HEK293 (cell line): ENCODE data around the gene TMEM259.

Experiments
- KLF1 ChIP-seq: fragments of 450-650 bp; formaldehyde crosslinking; IDR thresholded peaks from 2 replicates; pipeline ENCODE4 v1.5.1; 2016; ENCODE audit warnings: missing biosample characterization, missing genetic modification characterization
- MEIS1 ChIP-seq: sonication (generic); formaldehyde crosslinking; IDR thresholded peaks from 2 replicates; pipeline ENCODE4 v1.8.1; 2022; ENCODE audit warnings: missing genetic modification reagents, mild to moderate bottlenecking, borderline replicate concordance
- SALL2 ChIP-seq: fragments of 450-650 bp; formaldehyde crosslinking; IDR thresholded peaks from 2 replicates; pipeline ENCODE4 v1.5.0; 2017; ENCODE audit warnings: missing biosample characterization, mild to moderate bottlenecking, missing genetic modification characterization, borderline replicate concordance
- SP7 ChIP-seq: fragments of 450-650 bp; formaldehyde crosslinking; IDR thresholded peaks from 2 replicates; pipeline ENCODE4 v1.5.1; 2016; ENCODE audit warnings: missing biosample characterization, missing genetic modification characterization
- WT1 ChIP-seq: fragments of 450-650 bp; formaldehyde crosslinking; IDR thresholded peaks from 2 replicates; pipeline ENCODE4 v1.5.1; 2016; ENCODE audit warnings: missing biosample characterization, missing genetic modification characterization
- ZBTB8A ChIP-seq: fragments of 450-650 bp; formaldehyde crosslinking; IDR thresholded peaks from 2 replicates; pipeline ENCODE4 v1.5.1; 2016; ENCODE audit warnings: missing biosample characterization, missing genetic modification characterization
- ZEB2 ChIP-seq: fragments of 450-650 bp; formaldehyde crosslinking; IDR thresholded peaks from 2 replicates; pipeline ENCODE4 v1.5.1; 2016; ENCODE audit warnings: missing biosample characterization, missing genetic modification characterization
- ZFP37 ChIP-seq: fragments of 450-650 bp; formaldehyde crosslinking; IDR thresholded peaks from 2 replicates; pipeline ENCODE4 v1.5.1; 2016; ENCODE audit warnings: missing biosample characterization, missing genetic modification characterization
- ZNF132 ChIP-seq: fragments of 450-650 bp; formaldehyde crosslinking; IDR thresholded peaks from 2 replicates; pipeline ENCODE4 v1.5.1; 2017; ENCODE audit warnings: missing biosample characterization, missing genetic modification characterization, borderline replicate concordance
- ZNF146 ChIP-seq: fragments of 450-650 bp; formaldehyde crosslinking; IDR thresholded peaks from 2 replicates; pipeline ENCODE4 v1.5.1; 2016; ENCODE audit warnings: missing biosample characterization, missing genetic modification characterization
- ZNF19 ChIP-seq: fragments of 450-650 bp; formaldehyde crosslinking; IDR thresholded peaks from 2 replicates; pipeline ENCODE4; 2016; ENCODE audit warnings: missing biosample characterization, missing genetic modification characterization, low read depth
- ZNF24 ChIP-seq: fragments of 450-650 bp; formaldehyde crosslinking; IDR thresholded peaks from 2 replicates; pipeline ENCODE4 v1.5.1; 2016; ENCODE audit warnings: missing biosample characterization, missing genetic modification characterization
- ZNF302 ChIP-seq: fragments of 450-650 bp; formaldehyde crosslinking; IDR thresholded peaks from 2 replicates; pipeline ENCODE4 v1.5.1; 2016; ENCODE audit warnings: missing biosample characterization, missing genetic modification characterization, low read depth
- ZNF350 ChIP-seq: fragments of 450-650 bp; formaldehyde crosslinking; IDR thresholded peaks from 2 replicates; pipeline ENCODE4 v1.5.0; 2017; ENCODE audit warnings: missing biosample characterization, mild to moderate bottlenecking, missing genetic modification characterization
- ZNF560 ChIP-seq: fragments of 450-650 bp; formaldehyde crosslinking; IDR thresholded peaks from 2 replicates; pipeline ENCODE4 v1.5.1; 2017; ENCODE audit warnings: missing biosample characterization, missing genetic modification characterization, borderline replicate concordance
- ZNF585B ChIP-seq: fragments of 450-650 bp; formaldehyde crosslinking; IDR thresholded peaks from 2 replicates; pipeline ENCODE4 v1.5.1; 2016; ENCODE audit warnings: missing biosample characterization, missing genetic modification characterization
- ZNF596 ChIP-seq: fragments of 450-650 bp; IDR thresholded peaks from 2 replicates; pipeline ENCODE4 v1.5.0; 2018; ENCODE audit warnings: missing biosample characterization, mild to moderate bottlenecking, missing genetic modification characterization, moderate library complexity
- ZNF701 ChIP-seq: fragments of 450-650 bp; formaldehyde crosslinking; IDR thresholded peaks from 2 replicates; pipeline ENCODE4 v1.5.1; 2016; ENCODE audit warnings: missing biosample characterization, missing genetic modification characterization
- TF ChIP-seq, protein P1 (sequence below): fragments of 450-650 bp; formaldehyde crosslinking; IDR thresholded peaks from 2 replicates; pipeline ENCODE4 v1.5.1; 2017; ENCODE audit warnings: missing biosample characterization, missing genetic modification characterization
- TF ChIP-seq, protein P2 (sequence below): fragments of 450-650 bp; formaldehyde crosslinking; IDR thresholded peaks from 2 replicates; pipeline ENCODE4 v1.5.1; 2016; ENCODE audit warnings: missing biosample characterization, missing genetic modification characterization
- TF ChIP-seq, protein P3 (sequence below): fragments of 450-650 bp; formaldehyde crosslinking; IDR thresholded peaks from 2 replicates; pipeline ENCODE4 v1.5.1; 2016; ENCODE audit warnings: missing biosample characterization, missing genetic modification characterization
- TF ChIP-seq, protein P4 (sequence below): fragments of 450-650 bp; IDR thresholded peaks from 2 replicates; pipeline ENCODE4 v1.5.1; 2018; ENCODE audit warnings: missing biosample characterization, mild to moderate bottlenecking, missing genetic modification characterization
- TF ChIP-seq, protein P5 (sequence below): fragments of 450-650 bp; formaldehyde crosslinking; IDR thresholded peaks from 2 replicates; pipeline ENCODE4 v1.5.1; 2017; ENCODE audit warnings: missing biosample characterization, missing genetic modification characterization
- TF ChIP-seq, protein P6 (sequence below): fragments of 450-650 bp; formaldehyde crosslinking; IDR thresholded peaks from 2 replicates; pipeline ENCODE4 v1.5.1; 2016; ENCODE audit warnings: missing biosample characterization, missing genetic modification characterization, low read depth
- TF ChIP-seq, protein P7 (sequence below): fragments of 450-650 bp; formaldehyde crosslinking; IDR thresholded peaks from 2 replicates; pipeline ENCODE4 v1.5.1; 2016; ENCODE audit warnings: missing biosample characterization, missing genetic modification characterization
- TF ChIP-seq, protein P8 (sequence below): sonication (generic); formaldehyde crosslinking; IDR thresholded peaks from 2 replicates; pipeline ENCODE4 v1.8.1; 2022; ENCODE audit warnings: mild to moderate bottlenecking, moderate library complexity, missing genetic modification reagents

TMEM259 gene

DNA sequence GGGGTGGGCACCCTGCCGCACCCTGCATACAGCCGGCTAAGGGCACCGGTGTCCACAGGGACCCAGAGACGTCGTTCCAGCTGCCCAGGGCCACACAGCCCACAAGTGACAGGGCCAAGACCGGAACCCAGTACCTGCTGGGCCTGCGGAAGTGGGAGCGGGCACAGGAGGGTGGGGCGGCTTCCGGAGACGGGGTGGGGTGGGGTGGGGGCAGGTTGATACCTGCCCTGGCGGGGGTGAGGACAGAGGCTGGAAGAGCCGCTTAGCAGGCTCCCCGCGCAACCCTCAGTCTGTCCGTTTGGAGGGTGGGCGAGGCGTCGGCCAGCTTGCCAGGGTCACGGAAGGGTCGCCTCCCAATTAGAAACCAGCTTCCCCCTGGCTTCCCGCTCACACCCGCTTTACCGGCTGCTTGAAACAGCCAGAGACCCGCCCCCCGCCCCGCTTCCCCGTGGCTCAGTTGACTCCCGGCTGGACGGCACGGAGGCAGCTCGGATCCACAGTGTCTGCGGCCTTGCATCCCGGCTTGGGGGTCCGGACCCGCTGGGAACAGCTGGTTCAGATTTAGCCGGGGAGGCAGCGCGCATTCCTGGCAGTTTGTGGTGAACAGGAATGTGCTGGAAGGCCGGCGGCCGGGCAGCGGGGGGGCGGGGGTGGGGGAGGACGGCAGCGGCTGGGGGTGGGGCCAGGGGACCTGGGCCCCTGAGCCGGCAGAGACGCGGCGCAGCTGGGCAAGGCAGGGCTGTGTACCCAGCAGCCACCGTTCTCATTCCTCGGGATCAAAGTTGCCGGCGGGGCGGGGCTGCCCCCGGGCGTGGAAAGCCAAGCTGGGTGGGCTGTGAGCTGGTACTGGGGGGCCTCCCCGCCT, 7.4 kb upstream of the TMEM259 start (continued):
- TF ChIP-seq, protein P1, sequence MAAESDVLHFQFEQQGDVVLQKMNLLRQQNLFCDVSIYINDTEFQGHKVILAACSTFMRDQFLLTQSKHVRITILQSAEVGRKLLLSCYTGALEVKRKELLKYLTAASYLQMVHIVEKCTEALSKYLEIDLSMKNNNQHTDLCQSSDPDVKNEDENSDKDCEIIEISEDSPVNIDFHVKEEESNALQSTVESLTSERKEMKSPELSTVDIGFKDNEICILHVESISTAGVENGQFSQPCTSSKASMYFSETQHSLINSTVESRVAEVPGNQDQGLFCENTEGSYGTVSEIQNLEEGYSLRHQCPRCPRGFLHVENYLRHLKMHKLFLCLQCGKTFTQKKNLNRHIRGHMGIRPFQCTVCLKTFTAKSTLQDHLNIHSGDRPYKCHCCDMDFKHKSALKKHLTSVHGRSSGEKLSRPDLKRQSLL (tag by site-specific recombination), result no peak
- TF ChIP-seq ZNF24 (tag by site-specific recombination), result no peak; the same call in 1 of the 2 replicates
- TF ChIP-seq, protein P2, sequence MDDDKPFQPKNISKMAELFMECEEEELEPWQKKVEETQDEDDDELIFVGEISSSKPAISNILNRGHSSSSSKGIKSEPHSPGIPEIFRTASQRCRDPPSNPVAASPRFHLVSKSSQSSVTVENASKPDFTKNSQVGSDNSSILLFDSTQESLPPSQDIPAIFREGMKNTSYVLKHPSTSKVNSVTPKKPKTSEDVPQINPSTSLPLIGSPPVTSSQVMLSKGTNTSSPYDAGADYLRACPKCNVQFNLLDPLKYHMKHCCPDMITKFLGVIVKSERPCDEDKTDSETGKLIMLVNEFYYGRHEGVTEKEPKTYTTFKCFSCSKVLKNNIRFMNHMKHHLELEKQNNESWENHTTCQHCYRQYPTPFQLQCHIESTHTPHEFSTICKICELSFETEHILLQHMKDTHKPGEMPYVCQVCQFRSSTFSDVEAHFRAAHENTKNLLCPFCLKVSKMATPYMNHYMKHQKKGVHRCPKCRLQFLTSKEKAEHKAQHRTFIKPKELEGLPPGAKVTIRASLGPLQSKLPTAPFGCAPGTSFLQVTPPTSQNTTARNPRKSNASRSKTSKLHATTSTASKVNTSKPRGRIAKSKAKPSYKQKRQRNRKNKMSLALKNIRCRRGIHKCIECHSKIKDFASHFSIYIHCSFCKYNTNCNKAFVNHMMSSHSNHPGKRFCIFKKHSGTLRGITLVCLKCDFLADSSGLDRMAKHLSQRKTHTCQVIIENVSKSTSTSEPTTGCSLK, result no peak
- no peak for TF ChIP-seq ZNF585B (tag by site-specific recombination)
- no peak for TF ChIP-seq ZNF596 (tag by site-specific recombination)
- TF ChIP-seq WT1 (tag by site-specific recombination), result 0 out of 2 replicates have a peak, but pooled peaks have one; percentile 20
- no peak for TF ChIP-seq ZNF701 (tag by site-specific recombination)
- TF ChIP-seq, protein P3, sequence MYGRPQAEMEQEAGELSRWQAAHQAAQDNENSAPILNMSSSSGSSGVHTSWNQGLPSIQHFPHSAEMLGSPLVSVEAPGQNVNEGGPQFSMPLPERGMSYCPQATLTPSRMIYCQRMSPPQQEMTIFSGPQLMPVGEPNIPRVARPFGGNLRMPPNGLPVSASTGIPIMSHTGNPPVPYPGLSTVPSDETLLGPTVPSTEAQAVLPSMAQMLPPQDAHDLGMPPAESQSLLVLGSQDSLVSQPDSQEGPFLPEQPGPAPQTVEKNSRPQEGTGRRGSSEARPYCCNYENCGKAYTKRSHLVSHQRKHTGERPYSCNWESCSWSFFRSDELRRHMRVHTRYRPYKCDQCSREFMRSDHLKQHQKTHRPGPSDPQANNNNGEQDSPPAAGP (tag by site-specific recombination), result no peak; the same call in 1 of the 2 replicates
- TF ChIP-seq ZNF146 (tag by site-specific recombination), result no peak
- TF ChIP-seq SP7 (tag by site-specific recombination), result peak; percentile 72
- TF ChIP-seq SALL2 (tag by site-specific recombination), result no peak
- TF ChIP-seq ZNF302 (tag by site-specific recombination), result no peak
- peak; percentile 78 for TF ChIP-seq KLF1 (tag by site-specific recombination)
- TF ChIP-seq ZBTB8A (tag by site-specific recombination), result peak; percentile 5; the same call in 1 of the 2 replicates
- TF ChIP-seq, protein P4, sequence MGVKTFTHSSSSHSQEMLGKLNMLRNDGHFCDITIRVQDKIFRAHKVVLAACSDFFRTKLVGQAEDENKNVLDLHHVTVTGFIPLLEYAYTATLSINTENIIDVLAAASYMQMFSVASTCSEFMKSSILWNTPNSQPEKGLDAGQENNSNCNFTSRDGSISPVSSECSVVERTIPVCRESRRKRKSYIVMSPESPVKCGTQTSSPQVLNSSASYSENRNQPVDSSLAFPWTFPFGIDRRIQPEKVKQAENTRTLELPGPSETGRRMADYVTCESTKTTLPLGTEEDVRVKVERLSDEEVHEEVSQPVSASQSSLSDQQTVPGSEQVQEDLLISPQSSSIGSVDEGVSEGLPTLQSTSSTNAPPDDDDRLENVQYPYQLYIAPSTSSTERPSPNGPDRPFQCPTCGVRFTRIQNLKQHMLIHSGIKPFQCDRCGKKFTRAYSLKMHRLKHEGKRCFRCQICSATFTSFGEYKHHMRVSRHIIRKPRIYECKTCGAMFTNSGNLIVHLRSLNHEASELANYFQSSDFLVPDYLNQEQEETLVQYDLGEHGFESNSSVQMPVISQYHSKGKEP (tag by site-specific recombination), result no peak
- TF ChIP-seq, protein P5, sequence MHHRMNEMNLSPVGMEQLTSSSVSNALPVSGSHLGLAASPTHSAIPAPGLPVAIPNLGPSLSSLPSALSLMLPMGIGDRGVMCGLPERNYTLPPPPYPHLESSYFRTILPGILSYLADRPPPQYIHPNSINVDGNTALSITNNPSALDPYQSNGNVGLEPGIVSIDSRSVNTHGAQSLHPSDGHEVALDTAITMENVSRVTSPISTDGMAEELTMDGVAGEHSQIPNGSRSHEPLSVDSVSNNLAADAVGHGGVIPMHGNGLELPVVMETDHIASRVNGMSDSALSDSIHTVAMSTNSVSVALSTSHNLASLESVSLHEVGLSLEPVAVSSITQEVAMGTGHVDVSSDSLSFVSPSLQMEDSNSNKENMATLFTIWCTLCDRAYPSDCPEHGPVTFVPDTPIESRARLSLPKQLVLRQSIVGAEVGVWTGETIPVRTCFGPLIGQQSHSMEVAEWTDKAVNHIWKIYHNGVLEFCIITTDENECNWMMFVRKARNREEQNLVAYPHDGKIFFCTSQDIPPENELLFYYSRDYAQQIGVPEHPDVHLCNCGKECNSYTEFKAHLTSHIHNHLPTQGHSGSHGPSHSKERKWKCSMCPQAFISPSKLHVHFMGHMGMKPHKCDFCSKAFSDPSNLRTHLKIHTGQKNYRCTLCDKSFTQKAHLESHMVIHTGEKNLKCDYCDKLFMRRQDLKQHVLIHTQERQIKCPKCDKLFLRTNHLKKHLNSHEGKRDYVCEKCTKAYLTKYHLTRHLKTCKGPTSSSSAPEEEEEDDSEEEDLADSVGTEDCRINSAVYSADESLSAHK (tag by site-specific recombination), result peak; percentile 99
- no peak for TF ChIP-seq ZNF19 (tag by site-specific recombination)
- peak; percentile 88 for TF ChIP-seq ZEB2 (tag by site-specific recombination)
- TF ChIP-seq, protein P6, sequence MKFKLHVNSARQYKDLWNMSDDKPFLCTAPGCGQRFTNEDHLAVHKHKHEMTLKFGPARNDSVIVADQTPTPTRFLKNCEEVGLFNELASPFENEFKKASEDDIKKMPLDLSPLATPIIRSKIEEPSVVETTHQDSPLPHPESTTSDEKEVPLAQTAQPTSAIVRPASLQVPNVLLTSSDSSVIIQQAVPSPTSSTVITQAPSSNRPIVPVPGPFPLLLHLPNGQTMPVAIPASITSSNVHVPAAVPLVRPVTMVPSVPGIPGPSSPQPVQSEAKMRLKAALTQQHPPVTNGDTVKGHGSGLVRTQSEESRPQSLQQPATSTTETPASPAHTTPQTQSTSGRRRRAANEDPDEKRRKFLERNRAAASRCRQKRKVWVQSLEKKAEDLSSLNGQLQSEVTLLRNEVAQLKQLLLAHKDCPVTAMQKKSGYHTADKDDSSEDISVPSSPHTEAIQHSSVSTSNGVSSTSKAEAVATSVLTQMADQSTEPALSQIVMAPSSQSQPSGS, result no peak
- TF ChIP-seq ZFP37, result no peak
- TF ChIP-seq ZNF560 (tag by site-specific recombination), result no peak
- TF ChIP-seq, protein P7, sequence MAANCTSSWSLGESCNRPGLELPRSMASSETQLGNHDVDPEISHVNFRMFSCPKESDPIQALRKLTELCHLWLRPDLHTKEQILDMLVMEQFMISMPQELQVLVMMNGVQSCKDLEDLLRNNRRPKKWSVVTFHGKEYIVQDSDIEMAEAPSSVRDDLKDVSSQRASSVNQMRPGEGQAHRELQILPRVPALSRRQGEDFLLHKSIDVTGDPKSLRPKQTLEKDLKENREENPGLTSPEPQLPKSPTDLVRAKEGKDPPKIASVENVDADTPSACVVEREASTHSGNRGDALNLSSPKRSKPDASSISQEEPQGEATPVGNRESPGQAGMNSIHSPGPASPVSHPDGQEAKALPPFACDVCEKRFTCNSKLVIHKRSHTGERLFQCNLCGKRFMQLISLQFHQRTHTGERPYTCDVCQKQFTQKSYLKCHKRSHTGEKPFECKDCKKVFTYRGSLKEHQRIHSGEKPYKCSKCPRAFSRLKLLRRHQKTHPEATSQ, result no peak
- TF ChIP-seq ZNF350 (tag by site-specific recombination), result no peak
- TF ChIP-seq, protein P8, sequence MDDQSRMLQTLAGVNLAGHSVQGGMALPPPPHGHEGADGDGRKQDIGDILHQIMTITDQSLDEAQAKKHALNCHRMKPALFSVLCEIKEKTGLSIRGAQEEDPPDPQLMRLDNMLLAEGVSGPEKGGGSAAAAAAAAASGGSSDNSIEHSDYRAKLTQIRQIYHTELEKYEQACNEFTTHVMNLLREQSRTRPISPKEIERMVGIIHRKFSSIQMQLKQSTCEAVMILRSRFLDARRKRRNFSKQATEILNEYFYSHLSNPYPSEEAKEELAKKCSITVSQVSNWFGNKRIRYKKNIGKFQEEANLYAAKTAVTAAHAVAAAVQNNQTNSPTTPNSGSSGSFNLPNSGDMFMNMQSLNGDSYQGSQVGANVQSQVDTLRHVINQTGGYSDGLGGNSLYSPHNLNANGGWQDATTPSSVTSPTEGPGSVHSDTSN, result no peak
- no peak for TF ChIP-seq ZNF132 (tag by site-specific recombination)
- no peak for TF ChIP-seq MEIS1 (CRISPR knock-in tag)
